GM19395 (cell line): ENCODE results near the gene DLX1.
A peak's percentile ranks its signal among the peaks of the same experiment; 100 is the strongest.
"Not testable (repeated sequence)": the region's sequence is repeated elsewhere in the genome, so short reads cannot be mapped to it uniquely, and the experiment has no call there.

ENCODE experiments used
- ATAC-seq: cut with Tn5 transposase; IDR thresholded peaks from one replicate; pipeline ENCODE4 v1.9.1; 2021; ENCODE audit warnings: mild to moderate bottlenecking, moderate library complexity; ENCODE audit not compliant: unreplicated experiment

DLX1 gene

GRCh38 chr2:172063446-172063845 is 21.9 kb upstream of the DLX1 start:
- ATAC-seq, result no peak

GRCh38 chr2:172065111-172065510 is 20.2 kb upstream of the DLX1 start:
- no peak for ATAC-seq

GRCh38 chr2:172066394-172066886 is 18.9 kb upstream of the DLX1 start:
- ATAC-seq, result no peak

- ATAC-seq, result not testable (repeated sequence)
Measured at GRCh38 chr2:172067905-172068304, 17.4 kb upstream of the DLX1 start.

- ATAC-seq, result no peak
Measured at GRCh38 chr2:172070936-172071335, 14.4 kb upstream of the DLX1 start.

- no peak for ATAC-seq
Measured at GRCh38 chr2:172072303-172072702, 13.0 kb upstream of the DLX1 start.

- no peak for ATAC-seq
Measured at GRCh38 chr2:172072706-172073105, 12.6 kb upstream of the DLX1 start.

GRCh38 chr2:172073518-172073917 is 11.8 kb upstream of the DLX1 start:
- ATAC-seq, result no peak

GRCh38 chr2:172074254-172074653 is 11.1 kb upstream of the DLX1 start:
- ATAC-seq, result no peak

- ATAC-seq, result no peak
Measured at GRCh38 chr2:172079416-172079815, 5.9 kb upstream of the DLX1 start.

- ATAC-seq, result no peak
Measured at GRCh38 chr2:172079838-172080640, 5.3 kb upstream of the DLX1 start.

GRCh38 chr2:172080641-172081220 is 4.6 kb upstream of the DLX1 start:
- ATAC-seq, result no peak

GRCh38 chr2:172081221-172082022 is 3.9 kb upstream of the DLX1 start:
- ATAC-seq, result no peak

- no peak for ATAC-seq
Measured at GRCh38 chr2:172082105-172082943, 3.0 kb upstream of the DLX1 start.

- no peak for ATAC-seq
Measured at GRCh38 chr2:172082944-172083627, 2.2 kb upstream of the DLX1 start.

- no peak for ATAC-seq
Measured at GRCh38 chr2:172083628-172084394, 1.5 kb upstream of the DLX1 start.

GRCh38 chr2:172084395-172084644 is 987 bp upstream of the DLX1 start:
- peak; percentile 18 for ATAC-seq

- peak; percentile 84 for ATAC-seq
Measured at GRCh38 chr2:172084645-172085459, 455 bp upstream of the DLX1 start.
